Measurements from ENCODE around the gene NUDT16. TPM values are rescaled to one million over a fixed set of nuclear protein-coding genes. Genes with fewer than 3 reads are reported as not detected.

The NUDT16 gene
- total RNA-seq, 2 donors from 2014 or later: 15.2 to 21.1 TPM

DNA sequence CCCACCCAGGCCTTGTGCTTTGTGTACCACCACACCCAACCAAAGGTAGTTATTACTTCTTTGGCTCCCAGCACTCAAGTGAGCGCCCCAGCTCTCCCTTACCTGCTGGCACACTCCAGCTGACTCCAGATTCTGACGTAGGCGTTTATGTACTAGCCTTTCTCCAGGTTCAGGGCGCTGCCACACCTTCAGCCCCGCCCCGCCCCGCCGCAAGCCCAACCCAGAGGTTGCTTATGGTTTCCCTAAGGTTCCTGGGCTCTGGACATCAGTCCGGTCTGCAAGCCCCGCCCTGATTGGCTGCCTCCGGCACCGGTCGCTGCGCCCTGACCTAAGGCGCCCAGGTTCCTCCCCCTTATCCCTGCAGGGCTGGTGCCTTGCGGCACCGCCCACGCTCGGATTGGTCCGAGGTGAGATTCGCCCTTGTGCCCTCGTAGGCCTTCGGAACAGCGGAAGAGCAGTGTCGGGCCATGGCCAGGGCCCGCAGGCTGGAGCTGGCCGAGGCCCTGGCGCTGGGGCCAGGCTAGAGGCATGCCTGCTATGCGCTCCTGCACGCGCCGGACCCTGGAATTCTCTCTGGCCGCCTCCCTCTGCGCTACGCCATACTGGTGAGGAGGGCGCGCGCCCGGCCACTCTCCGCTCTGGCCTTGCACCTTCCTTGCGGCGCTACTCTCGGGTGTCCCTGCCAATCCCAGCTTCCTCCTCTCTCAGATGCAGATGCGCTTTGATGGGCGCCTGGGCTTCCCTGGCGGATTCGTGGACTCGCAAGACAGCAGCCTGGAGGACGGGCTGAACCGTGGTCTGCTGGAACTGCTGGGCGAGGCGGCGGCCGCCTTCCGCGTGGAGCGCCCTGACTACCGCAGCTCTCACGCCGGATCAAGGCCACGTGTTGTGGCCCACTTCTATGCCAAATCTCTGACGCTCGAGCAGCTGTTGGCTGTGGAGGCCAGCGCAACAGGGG is 19.8 kb upstream of the NUDT16 start:
- no peaks in the 10 kb centered on the region for H3K27me3 ChIP-seq (ENCODE audit: control insufficient read depth, insufficient read depth, low read length, poor library complexity, severe bottlenecking)

DNA sequence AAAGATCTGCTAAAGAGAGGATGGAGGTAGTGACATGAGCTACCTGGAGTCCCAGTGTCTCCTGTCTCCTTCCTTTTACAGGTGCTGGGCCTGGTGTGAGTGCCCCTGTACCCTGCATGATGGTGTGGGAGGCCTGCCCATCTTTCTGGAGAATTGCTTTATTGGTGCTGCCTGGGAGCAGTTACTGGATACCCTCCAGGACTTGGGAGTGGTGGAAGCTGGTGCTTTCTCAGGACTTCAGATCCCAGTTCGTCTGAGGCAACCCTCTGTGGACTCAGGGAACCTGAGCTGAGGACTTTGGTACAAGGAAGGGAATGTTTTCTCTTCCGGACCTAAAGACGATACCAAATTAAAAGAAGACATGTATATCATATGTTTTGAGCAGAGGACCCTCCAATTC is 18.3 kb upstream of the NUDT16 start:
- peaks cover 13% of the 10 kb centered on the region for H3K9me3 Mint-ChIP-seq
- 83 to 87% methylated on average over 3 of the region's 3 CpGs for WGBS, 2 experiments (ENCODE audit: insufficient coverage in 1 of 2, insufficient read length in 1 of 2)
- Histone ChIP-seq H3K9me3 (ENCODE audit: control insufficient read depth, low read length) (peaks cover 14% of the 10 kb centered on the region), H3K36me3 (ENCODE audit: control insufficient read depth, insufficient read depth, low read length) (no peaks in the 10 kb centered on the region), H3K27me3 (ENCODE audit: control insufficient read depth, insufficient read depth, low read length, poor library complexity, severe bottlenecking) (no peaks in the 10 kb centered on the region), H3K9ac (ENCODE audit: extremely low read depth, low read length, poor library complexity, severe bottlenecking) (no peak overlapping the region), H3K27ac (ENCODE audit: low read depth, low read length) (no peak overlapping the region), H3K4me3 (ENCODE audit: low read length) (no peak overlapping the region), H3K4me1 (ENCODE audit: control insufficient read depth, insufficient read depth, low read length) (no peaks in the 10 kb centered on the region)
- H3K27ac Mint-ChIP-seq: no peak overlapping the region
- peak overlapping the region; percentile 83 for H3K4me3 Mint-ChIP-seq
- no peak for TF ChIP-seq CTCF (conservative IDR thresholded peaks at IDR 0.05)
- peaks cover 15% of the 10 kb centered on the region for H3K36me3 Mint-ChIP-seq (ENCODE audit: low read depth)
- H3K4me1 Mint-ChIP-seq: peaks cover 14% of the 10 kb centered on the region
- no peaks in the 10 kb centered on the region for H3K27me3 Mint-ChIP-seq (ENCODE audit: insufficient read depth)
- DNase-seq: no peak

More for the DNA sequence above, 19.8 kb upstream of the NUDT16 start:
- peaks cover 5% of the 10 kb centered on the region for H3K9me3 Mint-ChIP-seq
- peaks cover 11% of the 10 kb centered on the region for H3K36me3 Mint-ChIP-seq (ENCODE audit: low read depth)
- no peaks in the 10 kb centered on the region for H3K27me3 Mint-ChIP-seq (ENCODE audit: insufficient read depth)
- peaks cover 14% of the 10 kb centered on the region for H3K4me1 Mint-ChIP-seq
- no peak for TF ChIP-seq CTCF (conservative IDR thresholded peaks at IDR 0.05)
- Histone ChIP-seq H3K4me3 (ENCODE audit: low read length) (peak overlapping the region; percentile 76), H3K9ac (ENCODE audit: extremely low read depth, low read length, poor library complexity, severe bottlenecking) (peak overlapping the region; percentile 29), H3K36me3 (ENCODE audit: control insufficient read depth, insufficient read depth, low read length) (no peaks in the 10 kb centered on the region), H3K9me3 (ENCODE audit: control insufficient read depth, low read length) (peaks cover under 1% of the 10 kb centered on the region), H3K4me1 (ENCODE audit: control insufficient read depth, insufficient read depth, low read length) (no peaks in the 10 kb centered on the region), H3K27ac (ENCODE audit: low read depth, low read length) (no peak overlapping the region)
- H3K27ac Mint-ChIP-seq: peak overlapping the region; percentile 98
- peak; percentile 98 for DNase-seq
- WGBS, 2 experiments (ENCODE audit: insufficient coverage in 1 of 2, insufficient read length in 1 of 2): 27 to 56% methylated on average over 33 to 64 of the region's 64 CpGs
- H3K4me3 Mint-ChIP-seq: peak overlapping the region; percentile 83

DNA sequence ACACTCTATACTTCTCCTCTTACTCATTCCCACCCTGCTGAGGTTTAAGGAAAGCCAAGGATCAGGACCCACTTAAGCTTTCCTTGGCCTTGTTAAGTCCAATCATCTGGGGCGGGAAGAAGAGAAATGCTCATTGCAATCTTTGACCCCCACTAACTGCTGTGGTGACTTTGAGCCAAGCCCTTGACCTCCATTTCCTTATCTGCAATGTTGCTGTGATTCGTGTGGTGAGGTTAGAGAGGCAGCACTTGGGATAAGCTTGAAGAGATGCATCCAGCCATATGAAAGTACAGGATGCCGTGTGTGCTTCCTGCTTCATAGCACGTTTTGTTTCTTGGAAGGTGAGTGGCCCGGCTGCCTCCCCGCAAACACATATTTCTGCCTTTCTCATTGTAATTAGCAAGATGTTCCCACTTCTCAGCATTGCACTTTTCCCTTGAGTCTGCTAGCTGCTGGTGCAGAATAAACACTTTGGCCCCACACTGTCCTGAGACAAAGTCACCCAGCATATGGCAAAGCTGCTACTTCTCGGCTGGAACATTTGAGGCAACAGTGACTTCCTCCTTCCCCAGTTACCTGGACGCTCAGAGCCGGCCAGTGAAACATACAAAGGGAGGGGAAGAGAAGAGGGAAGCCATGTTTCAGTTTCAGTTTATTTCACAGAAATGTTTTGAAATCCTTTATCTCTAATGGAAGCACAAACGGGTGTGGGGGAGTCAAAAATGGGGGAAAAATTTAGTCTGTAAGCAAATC is 10.5 kb upstream of the NUDT16 start:
- no peaks in the 10 kb centered on the region for H3K4me1 ChIP-seq (ENCODE audit: control insufficient read depth, insufficient read depth, low read length)
- Mint-ChIP-seq H3K27me3 (ENCODE audit: insufficient read depth) (no peaks in the 10 kb centered on the region), H3K36me3 (ENCODE audit: low read depth) (peaks cover 33% of the 10 kb centered on the region), H3K4me1 (no peaks in the 10 kb centered on the region), H3K27ac (no peak overlapping the region), H3K9me3 (peaks cover 8% of the 10 kb centered on the region), H3K4me3 (no peak overlapping the region)
- H3K9me3 ChIP-seq (ENCODE audit: control insufficient read depth, low read length): peaks cover 14% of the 10 kb centered on the region
- H3K27ac ChIP-seq (ENCODE audit: low read depth, low read length): no peak overlapping the region
- H3K36me3 ChIP-seq (ENCODE audit: control insufficient read depth, insufficient read depth, low read length): peaks cover 9% of the 10 kb centered on the region
- DNase-seq: no peak
- no peak for TF ChIP-seq CTCF (conservative IDR thresholded peaks at IDR 0.05)
- H3K27me3 ChIP-seq (ENCODE audit: control insufficient read depth, insufficient read depth, low read length, poor library complexity, severe bottlenecking): no peaks in the 10 kb centered on the region
- 93% methylated on average over 5 to 10 of the region's 10 CpGs for WGBS, 2 experiments (ENCODE audit: insufficient coverage in 1 of 2, insufficient read length in 1 of 2)
- H3K4me3 ChIP-seq (ENCODE audit: low read length): no peak overlapping the region
- no peak overlapping the region for H3K9ac ChIP-seq (ENCODE audit: extremely low read depth, low read length, poor library complexity, severe bottlenecking)
